HG03039 (cell line): ENCODE measurements around the gene SH3RF2.

Source experiments
- ATAC-seq: cut with Tn5 transposase; IDR thresholded peaks from one replicate; pipeline ENCODE4 v1.9.1; 2021; ENCODE audit warnings: mild to moderate bottlenecking, moderate library complexity; ENCODE audit not compliant: unreplicated experiment

Gene SH3RF2

GRCh38 chr5:146034605-146035004, 98.2 kb downstream of the SH3RF2 start:
- no peak for ATAC-seq

GRCh38 chr5:146039420-146039819, 103.0 kb downstream of the SH3RF2 start:
- ATAC-seq, result no peak

- ATAC-seq, result no peak
Observed at GRCh38 chr5:146040527-146040926, 104.1 kb downstream of the SH3RF2 start.

- no peak for ATAC-seq
Observed at GRCh38 chr5:146041180-146041789, 104.9 kb downstream of the SH3RF2 start.

GRCh38 chr5:146042628-146043279, 106.4 kb downstream of the SH3RF2 start:
- ATAC-seq, result no peak

GRCh38 chr5:146043722-146044121, 107.3 kb downstream of the SH3RF2 start:
- no peak for ATAC-seq

- no peak for ATAC-seq
Observed at GRCh38 chr5:146047396-146047795, 111.0 kb downstream of the SH3RF2 start.

GRCh38 chr5:146048994-146049703, 112.8 kb downstream of the SH3RF2 start:
- ATAC-seq, result no peak

GRCh38 chr5:146049704-146050026, 113.3 kb downstream of the SH3RF2 start:
- no peak for ATAC-seq

GRCh38 chr5:146050086-146050485, 113.7 kb downstream of the SH3RF2 start:
- no peak for ATAC-seq

- ATAC-seq, result no peak
Observed at GRCh38 chr5:146051678-146052077, 115.3 kb downstream of the SH3RF2 start.

- no peak for ATAC-seq
Observed at GRCh38 chr5:146052780-146053179, 116.4 kb downstream of the SH3RF2 start.

GRCh38 chr5:146055432-146055831, 119.1 kb downstream of the SH3RF2 start:
- ATAC-seq, result no peak

GRCh38 chr5:146059460-146060220, 123.3 kb downstream of the SH3RF2 start:
- no peak for ATAC-seq

GRCh38 chr5:146060221-146060585, 123.8 kb downstream of the SH3RF2 start:
- no peak for ATAC-seq

GRCh38 chr5:146066968-146067367, 130.6 kb downstream of the SH3RF2 start:
- no peak for ATAC-seq

- no peak for ATAC-seq
Observed at GRCh38 chr5:146068206-146068605, 131.8 kb downstream of the SH3RF2 start.

- ATAC-seq, result no peak
Observed at GRCh38 chr5:146068977-146069779, 132.8 kb downstream of the SH3RF2 start.

- ATAC-seq, result no peak
Observed at GRCh38 chr5:146069780-146070099, 133.4 kb downstream of the SH3RF2 start.

GRCh38 chr5:146070746-146071145, 134.4 kb downstream of the SH3RF2 start:
- no peak for ATAC-seq

- ATAC-seq, result no peak
Observed at GRCh38 chr5:146071171-146071570, 134.8 kb downstream of the SH3RF2 start.
